Neural crest cell (in vitro differentiated cells): Measurements from ENCODE around the gene RIBC1. TPM values are rescaled to one million over a fixed set of nuclear protein-coding genes. Genes with fewer than 3 reads are reported as not detected.

Source experiments
- DNase-seq: peaks from one replicate; pipeline ENCODE4 v3.0.0; 2021; ENCODE audit warnings: low read depth, mixed read lengths, low spot score
- H3K27ac Mint-ChIP-seq: one replicate; pipeline ENCODE4 v1.8.0; 2021; ENCODE audit warnings: mild to moderate bottlenecking, mixed read lengths; ENCODE audit not compliant: unreplicated experiment
- H3K27me3 Mint-ChIP-seq: 2 replicates; pipeline ENCODE4 v1.8.0; 2021; ENCODE audit warnings: low read depth, mild to moderate bottlenecking, mixed read lengths
- H3K36me3 Mint-ChIP-seq: 2 replicates; pipeline ENCODE4 v1.8.0; 2021; ENCODE audit warnings: low read depth, mild to moderate bottlenecking, mixed read lengths
- H3K4me1 Mint-ChIP-seq: 2 replicates; pipeline ENCODE4 v1.8.0; 2021; ENCODE audit warnings: mixed read lengths
- H3K4me3 Mint-ChIP-seq: one replicate; pipeline ENCODE4 v1.8.0; 2021; ENCODE audit warnings: mild to moderate bottlenecking, mixed read lengths
- H3K9me3 Mint-ChIP-seq: 2 replicates; pipeline ENCODE4 v1.8.0; 2021; ENCODE audit warnings: mixed read lengths
- total RNA-seq: library from RNA; stranded (reverse); gene quantifications from 2 replicates; pipeline ENCODE4 v1.2.1, GENCODE V29; 2021
- TF ChIP-seq, protein P1 (sequence below): fragments of 200-600 bp; sonication (generic); conservative IDR thresholded peaks from 2 replicates; pipeline ENCODE4 v1.5.0; 2021; ENCODE audit warnings: antibody characterized with exemption, mild to moderate bottlenecking

RIBC1 gene
- total RNA-seq, 1 donor from 2014 or later, result 1.5 TPM

- no peaks in the 10 kb centered on the region for H3K4me1 Mint-ChIP-seq
- H3K27ac Mint-ChIP-seq, result no peak overlapping the region
- TF ChIP-seq, protein P1, sequence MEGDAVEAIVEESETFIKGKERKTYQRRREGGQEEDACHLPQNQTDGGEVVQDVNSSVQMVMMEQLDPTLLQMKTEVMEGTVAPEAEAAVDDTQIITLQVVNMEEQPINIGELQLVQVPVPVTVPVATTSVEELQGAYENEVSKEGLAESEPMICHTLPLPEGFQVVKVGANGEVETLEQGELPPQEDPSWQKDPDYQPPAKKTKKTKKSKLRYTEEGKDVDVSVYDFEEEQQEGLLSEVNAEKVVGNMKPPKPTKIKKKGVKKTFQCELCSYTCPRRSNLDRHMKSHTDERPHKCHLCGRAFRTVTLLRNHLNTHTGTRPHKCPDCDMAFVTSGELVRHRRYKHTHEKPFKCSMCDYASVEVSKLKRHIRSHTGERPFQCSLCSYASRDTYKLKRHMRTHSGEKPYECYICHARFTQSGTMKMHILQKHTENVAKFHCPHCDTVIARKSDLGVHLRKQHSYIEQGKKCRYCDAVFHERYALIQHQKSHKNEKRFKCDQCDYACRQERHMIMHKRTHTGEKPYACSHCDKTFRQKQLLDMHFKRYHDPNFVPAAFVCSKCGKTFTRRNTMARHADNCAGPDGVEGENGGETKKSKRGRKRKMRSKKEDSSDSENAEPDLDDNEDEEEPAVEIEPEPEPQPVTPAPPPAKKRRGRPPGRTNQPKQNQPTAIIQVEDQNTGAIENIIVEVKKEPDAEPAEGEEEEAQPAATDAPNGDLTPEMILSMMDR, result no peak
- H3K4me3 Mint-ChIP-seq, result no peak overlapping the region
- H3K27me3 Mint-ChIP-seq, result no peaks in the 10 kb centered on the region
- peaks cover 36% of the 10 kb centered on the region for H3K36me3 Mint-ChIP-seq
- H3K9me3 Mint-ChIP-seq, result peaks cover 12% of the 10 kb centered on the region
- DNase-seq, result no peak
Observed at GRCh38 chrX:53377464-53377863, 45.2 kb upstream of the RIBC1 start.

DNA sequence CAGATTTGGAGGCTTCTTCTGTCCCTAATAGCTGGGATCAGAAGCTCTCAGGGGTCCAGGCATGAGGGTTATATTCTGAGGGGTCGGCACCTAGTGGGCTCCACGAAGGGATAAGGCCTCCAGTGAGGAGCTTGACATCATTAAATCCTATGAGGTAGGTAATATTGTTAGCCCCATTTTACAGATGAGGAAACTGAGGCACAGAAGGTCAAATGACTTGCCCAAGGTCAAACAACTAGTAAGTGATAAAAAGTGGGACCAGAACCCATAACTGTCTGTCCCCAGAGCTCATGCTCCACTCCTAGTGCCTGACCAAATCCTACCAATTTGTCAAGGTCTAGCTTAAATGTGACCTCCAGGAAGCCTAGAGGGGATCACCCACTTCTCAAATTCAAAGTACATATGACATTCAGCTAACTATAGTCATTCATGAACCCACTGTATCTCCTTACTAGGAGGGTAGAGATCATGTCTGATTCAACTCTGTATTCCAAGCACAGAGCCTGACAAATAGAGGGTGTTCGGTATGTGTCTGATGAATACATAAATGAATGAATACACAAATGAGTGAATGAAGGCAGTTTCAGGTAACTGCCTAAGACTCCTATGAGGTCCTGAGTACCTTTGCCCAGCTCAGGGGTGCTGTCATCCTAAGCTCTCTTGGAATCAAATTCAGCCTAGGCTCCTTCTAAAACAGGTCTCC is 43.5 kb upstream of the RIBC1 start:
- Mint-ChIP-seq H3K9me3 (peaks cover 7% of the 10 kb centered on the region), H3K36me3 (peaks cover 36% of the 10 kb centered on the region), H3K4me3 (no peak overlapping the region), H3K4me1 (no peaks in the 10 kb centered on the region), H3K27me3 (no peaks in the 10 kb centered on the region), H3K27ac (no peak overlapping the region)
- TF ChIP-seq, protein P1, result no peak
- DNase-seq, result no peak

DNA sequence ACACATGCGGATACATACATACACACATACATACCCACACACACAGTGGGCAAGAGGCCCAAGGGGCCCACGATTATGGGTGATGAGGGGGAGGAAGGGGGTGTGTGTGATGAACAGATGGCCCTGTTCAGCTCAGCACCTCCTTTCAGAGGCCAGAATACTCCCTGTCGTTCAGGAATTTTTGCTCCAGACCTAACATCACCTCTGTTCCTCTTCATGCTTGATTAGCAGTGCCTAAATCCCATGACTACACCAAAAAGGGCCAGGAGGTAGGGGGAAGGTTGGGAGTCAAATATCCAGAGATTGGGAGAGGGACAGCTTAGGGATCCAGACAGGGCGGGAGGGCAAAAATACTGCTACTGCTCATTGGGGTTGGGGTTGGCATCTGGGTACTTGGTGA is 42.9 kb upstream of the RIBC1 start:
- Mint-ChIP-seq H3K27ac (no peak overlapping the region), H3K36me3 (peaks cover 30% of the 10 kb centered on the region), H3K9me3 (peaks cover 2% of the 10 kb centered on the region), H3K4me3 (no peak overlapping the region), H3K4me1 (no peaks in the 10 kb centered on the region), H3K27me3 (no peaks in the 10 kb centered on the region)
- DNase-seq, result no peak
- TF ChIP-seq, protein P1, result no peak

DNA sequence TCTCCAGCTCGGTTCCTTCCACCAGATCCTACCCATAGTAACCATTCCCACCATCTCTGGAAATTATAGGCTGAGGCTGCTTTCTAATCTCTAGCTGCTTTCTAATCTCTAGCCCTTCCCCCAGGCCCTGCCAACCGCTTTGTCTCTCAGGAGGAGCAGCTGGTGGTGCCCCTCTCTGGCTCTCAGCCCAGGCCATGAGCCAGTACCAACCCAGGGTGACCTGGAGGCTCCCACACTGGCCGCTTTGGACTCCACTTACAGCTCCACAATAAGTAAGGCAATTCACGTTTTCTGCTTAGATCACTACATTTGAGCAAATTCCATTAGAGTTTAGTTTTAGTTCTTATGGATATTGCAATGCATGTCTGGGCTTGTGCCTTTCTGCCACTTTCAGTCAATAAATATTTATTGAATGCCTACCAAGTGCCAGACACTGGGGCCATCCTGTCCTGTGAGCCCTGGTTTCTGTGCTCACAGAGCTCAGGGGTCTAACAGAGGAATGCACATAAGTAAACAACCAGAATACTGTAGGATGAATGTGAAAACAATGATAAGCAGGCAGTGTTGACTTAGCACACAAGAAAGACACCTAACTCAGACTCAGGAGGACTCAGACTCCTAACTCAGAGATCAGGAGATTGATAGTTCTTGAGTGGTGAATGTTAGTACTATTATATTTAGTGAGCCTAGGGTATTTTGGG is 39.1 kb upstream of the RIBC1 start:
- Mint-ChIP-seq H3K27me3 (no peaks in the 10 kb centered on the region), H3K4me1 (no peaks in the 10 kb centered on the region), H3K9me3 (no peaks in the 10 kb centered on the region), H3K27ac (no peak overlapping the region), H3K36me3 (peaks cover 20% of the 10 kb centered on the region), H3K4me3 (no peak overlapping the region)
- TF ChIP-seq, protein P1, result no peak
- no peak for DNase-seq

DNA sequence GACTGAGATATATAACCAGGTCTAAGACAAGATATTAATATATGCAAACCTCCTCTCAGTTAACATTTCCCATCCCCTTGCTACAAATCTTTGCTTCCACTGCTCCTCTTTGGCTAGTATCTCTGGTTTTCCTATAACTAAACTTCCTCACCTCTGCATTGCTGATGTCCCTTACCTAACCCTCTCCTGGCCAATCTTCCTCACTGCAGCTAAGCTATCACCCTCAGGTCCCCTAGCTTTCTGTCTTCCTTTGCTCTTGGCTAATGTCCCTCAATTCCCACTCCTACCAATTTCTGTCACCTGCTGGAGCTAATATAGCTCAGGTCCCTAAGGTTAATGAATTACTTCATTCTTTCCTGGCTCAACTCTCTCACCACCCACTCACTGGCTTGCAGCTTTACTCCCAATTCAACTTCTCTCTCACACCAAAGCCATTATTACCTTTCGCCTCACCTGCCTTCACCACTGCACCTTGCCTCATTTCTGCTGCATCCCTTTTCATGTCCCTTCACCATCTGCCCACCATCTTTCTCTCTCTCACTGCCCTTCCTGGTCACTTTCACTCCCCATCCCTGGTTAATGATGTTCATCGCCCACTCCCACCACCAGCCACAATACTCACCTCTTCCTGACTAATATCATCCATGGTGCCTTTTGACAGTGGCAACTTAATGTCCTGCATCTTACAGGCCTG is 26.9 kb upstream of the RIBC1 start:
- Mint-ChIP-seq H3K27me3 (no peaks in the 10 kb centered on the region), H3K4me1 (no peaks in the 10 kb centered on the region), H3K36me3 (peaks cover 16% of the 10 kb centered on the region), H3K27ac (no peak overlapping the region), H3K4me3 (no peak overlapping the region), H3K9me3 (peaks cover 2% of the 10 kb centered on the region)
- TF ChIP-seq, protein P1, result no peak
- DNase-seq, result no peak
